Activated T-helper 2 cell treated with anti-CD3 and anti-CD28 coated beads, Interferon-gamma antibody, Interleukin-2, Interleukin-4, amounts not matched to agents 10 μg/mL and 5 μg/mL and 100 μg/mL, durations not matched to agents 14 hours and 24 hours and 36 hours (primary cell): ENCODE results near the gene ATXN2. TPM values are rescaled to one million over a fixed set of nuclear protein-coding genes. Genes with fewer than 3 reads are reported as not detected.

Experiments used
- total RNA-seq: library from RNA; stranded (reverse); gene quantifications from 2 replicates; pipeline ENCODE4 v1.2.3, GENCODE V29; 2022

The ATXN2 gene
- total RNA-seq, 1 donor from 2014 or later: 51.6 TPM

Other genes with a start within 250 kb of the ATXN2 start
- 3.9 and 4.3 TPM in 2 replicates for gene PHETA1, start 230.2 kb downstream of the ATXN2 start, total RNA-seq
- 48.3 and 50.9 TPM in 2 replicates for gene SH2B3, start 193.4 kb downstream of the ATXN2 start, total RNA-seq
- gene BRAP, start 86.6 kb upstream of the ATXN2 start, total RNA-seq: 18.5 and 19.3 TPM in 2 replicates
- 25.4 and 32.6 TPM in 2 replicates for gene ACAD10, start 86.7 kb upstream of the ATXN2 start, total RNA-seq
- 0.11 and 0.34 TPM in 2 replicates for gene ALDH2, start 167.6 kb upstream of the ATXN2 start, total RNA-seq
- 66.4 and 68.1 TPM in 2 replicates for gene MAPKAPK5, start 242.9 kb upstream of the ATXN2 start, total RNA-seq